T-helper 1 cell treated with Interleukin-12 subunit alpha and Interleukin-12 subunit beta and Interleukin-4 antibody, amounts not matched to agents 30 ng/mL and 1 ng/mL, for 36 hours (primary cell): ENCODE measurements around the gene ALK. TPM values are rescaled to one million over a fixed set of nuclear protein-coding genes. Genes with fewer than 3 reads are reported as not detected.

Experiments
- intact Hi-C: fragments of 100-400 bp; cut with micrococcal nuclease; formaldehyde crosslinking; loops from one replicate; pipeline ENCODE4 v1.15.1; 2024
- total RNA-seq: library from RNA; stranded (reverse); gene quantifications from 2 replicates; pipeline ENCODE4 v1.2.3, GENCODE V29; 2022

The ALK gene
- total RNA-seq, 1 donor from 2014 or later, result not detected

GRCh38 chr2:29583548-29584156 is 337.7 kb downstream of the ALK start:
- intact Hi-C loops, result no loop called here

DNA sequence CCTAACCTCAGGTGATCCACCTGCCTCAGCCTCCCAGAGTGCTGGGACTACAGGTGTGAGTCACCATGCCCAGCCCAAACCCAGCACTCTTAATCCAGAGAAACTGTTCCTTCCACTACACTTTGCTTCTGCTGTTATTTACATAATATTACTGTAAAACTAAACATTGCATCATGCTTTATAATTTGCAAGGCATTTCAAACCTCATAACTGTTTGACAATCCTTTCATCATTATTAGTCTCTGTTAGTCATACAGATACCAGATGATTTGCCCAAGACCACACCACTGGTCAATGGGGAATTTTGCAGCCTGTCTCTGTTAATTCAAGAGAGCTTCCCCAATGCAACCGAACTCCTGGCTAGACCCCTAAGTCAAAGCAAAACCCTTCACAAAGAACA is 338.3 kb downstream of the ALK start:
- intact Hi-C loops, result no loop called here

DNA sequence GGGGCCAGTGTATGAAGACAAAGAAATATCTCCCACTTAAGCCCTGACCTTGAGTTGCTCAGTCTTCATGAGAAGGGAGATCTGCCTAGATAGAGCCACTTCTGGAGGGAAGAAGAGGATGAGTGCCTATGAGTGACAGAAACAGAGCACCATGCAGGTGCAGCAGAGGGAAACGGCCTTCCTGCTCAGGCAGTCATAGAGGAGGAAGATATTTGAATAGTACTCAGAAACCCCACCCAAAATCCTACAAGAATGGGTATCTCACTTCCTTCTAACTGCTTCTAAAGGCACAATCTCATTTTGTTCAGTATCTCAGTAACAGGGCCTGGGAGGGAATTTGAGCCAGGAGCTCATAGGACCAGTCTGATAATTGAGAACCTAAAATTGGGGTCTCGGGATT is 339.3 kb downstream of the ALK start:
- intact Hi-C loops, result no loop called here

- intact Hi-C loops, result no loop called here
Measured at GRCh38 chr2:29580223-29580622, 341.2 kb downstream of the ALK start.

GRCh38 chr2:29579495-29580169 is 341.8 kb downstream of the ALK start:
- intact Hi-C loops, result no loop called here

DNA sequence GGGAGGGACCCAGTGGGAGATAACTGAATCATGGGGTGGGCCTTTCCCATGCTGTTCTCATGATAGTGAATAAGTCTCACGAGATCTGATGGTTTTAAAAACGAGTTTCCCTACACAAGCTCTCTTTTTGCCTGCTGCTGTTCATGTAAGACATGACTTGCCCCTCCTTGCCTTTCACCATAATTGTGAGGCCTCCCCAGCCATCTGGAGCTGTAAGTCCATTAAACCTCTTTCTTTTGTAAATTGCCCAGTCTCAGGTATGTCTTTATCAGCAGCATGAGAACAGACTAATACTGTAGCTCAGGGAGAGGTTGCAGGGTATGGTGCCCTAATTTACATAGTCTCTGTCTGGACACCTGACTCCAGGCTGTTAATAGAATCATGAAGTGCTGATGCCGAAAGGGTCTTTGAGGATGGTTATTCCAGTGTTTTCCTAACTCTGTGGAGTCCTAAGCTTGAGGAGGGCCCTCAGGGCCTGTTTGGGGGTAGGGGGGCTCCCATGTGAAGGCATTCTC is 343.2 kb downstream of the ALK start:
- intact Hi-C loops, result no loop called here

- intact Hi-C loops, result no loop called here
Measured at GRCh38 chr2:29576231-29576630, 345.2 kb downstream of the ALK start.

- intact Hi-C loops, result no loop called here
Measured at GRCh38 chr2:29575370-29575890, 346.0 kb downstream of the ALK start.

- intact Hi-C loops, result no loop called here
Measured at GRCh38 chr2:29573612-29574011, 347.8 kb downstream of the ALK start.

- intact Hi-C loops, result no loop called here
Measured at GRCh38 chr2:29573147-29573546, 348.2 kb downstream of the ALK start.

GRCh38 chr2:29570539-29570938 is 350.8 kb downstream of the ALK start:
- intact Hi-C loops, result no loop called here

GRCh38 chr2:29567906-29568520 is 353.4 kb downstream of the ALK start:
- intact Hi-C loops, result no loop called here

GRCh38 chr2:29563697-29564096 is 357.7 kb downstream of the ALK start:
- intact Hi-C loops, result no loop called here

- intact Hi-C loops, result no loop called here
Measured at GRCh38 chr2:29562896-29563295, 358.5 kb downstream of the ALK start.

- intact Hi-C loops, result no loop called here
Measured at GRCh38 chr2:29562319-29562718, 359.1 kb downstream of the ALK start.

GRCh38 chr2:29561628-29562027 is 359.8 kb downstream of the ALK start:
- intact Hi-C loops, result no loop called here

- intact Hi-C loops, result no loop called here
Measured at GRCh38 chr2:29561181-29561580, 360.2 kb downstream of the ALK start.

DNA sequence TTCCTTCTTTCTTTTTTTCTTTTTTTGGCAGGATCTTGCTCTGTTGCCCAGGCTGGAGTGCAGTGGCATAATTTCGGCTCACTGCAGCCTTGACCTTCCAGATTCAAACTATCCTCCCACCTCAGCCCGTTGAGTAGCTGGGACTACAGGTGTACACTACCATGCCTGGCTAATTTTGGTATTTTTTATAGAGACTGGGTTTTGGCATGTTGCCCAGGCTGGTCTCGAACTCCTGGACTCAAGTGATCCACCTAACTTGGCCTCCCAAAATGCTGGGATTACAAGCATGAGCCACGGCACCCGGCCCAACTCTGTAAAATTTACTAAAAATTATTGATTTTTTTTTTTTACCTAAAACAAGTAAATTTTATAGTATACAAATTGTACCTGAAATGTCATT is 360.8 kb downstream of the ALK start:
- intact Hi-C loops, result no loop called here

DNA sequence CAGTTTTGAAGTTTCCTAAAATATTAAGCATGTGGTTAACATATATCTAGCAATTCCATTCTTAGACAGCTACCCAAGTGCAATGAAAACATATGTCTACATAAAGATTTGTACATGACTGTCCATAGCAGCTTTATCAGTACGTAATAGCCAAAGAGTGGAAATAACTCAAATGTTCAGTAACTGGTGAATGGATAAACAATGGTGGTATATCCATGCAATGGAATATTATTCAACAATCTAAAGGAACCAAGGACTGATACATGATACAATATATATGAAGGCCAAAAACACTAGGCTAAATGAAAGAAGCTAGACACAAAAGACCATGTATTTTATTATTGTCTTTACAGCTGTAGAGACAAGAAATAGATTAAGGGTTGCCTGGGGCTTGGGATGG is 361.4 kb downstream of the ALK start:
- intact Hi-C loops, result no loop called here

DNA sequence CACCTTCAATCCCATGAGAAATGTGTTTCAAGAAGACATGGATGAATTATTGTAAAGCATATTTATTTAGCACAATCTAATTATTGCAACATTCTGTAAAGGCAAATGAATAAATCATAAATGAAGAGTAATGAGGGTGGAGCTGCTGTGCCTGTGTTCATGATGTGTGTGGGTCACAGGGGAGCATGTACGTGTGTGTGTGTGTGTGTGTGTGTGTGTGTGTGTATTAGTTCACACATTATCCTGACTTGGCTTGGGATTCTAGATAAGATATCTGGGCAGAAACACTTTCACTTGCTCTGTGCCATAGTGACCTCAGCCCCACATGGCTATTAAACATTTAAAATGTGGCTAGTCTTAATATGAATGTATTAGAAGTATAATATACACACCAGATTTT is 361.8 kb downstream of the ALK start:
- intact Hi-C loops, result no loop called here

DNA sequence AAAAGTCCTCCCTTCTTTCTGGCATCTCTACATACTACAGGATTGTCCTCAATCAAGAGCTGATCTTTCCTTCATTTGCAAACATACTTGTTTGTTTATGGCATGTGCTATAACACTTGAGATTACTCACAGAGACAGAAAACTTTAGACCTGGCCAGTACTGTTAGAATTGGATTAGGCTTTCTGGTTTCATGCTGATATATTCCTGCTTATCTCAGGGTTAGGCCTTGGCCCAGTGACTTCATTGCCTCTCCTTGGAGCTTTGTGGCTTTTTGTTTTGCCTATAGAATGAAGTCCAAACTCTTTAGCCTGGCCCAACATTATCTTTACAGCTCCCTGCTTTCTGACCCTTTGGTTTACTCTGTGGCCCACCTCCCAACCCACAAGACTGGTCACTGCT is 363.3 kb downstream of the ALK start:
- intact Hi-C loops, result no loop called here

DNA sequence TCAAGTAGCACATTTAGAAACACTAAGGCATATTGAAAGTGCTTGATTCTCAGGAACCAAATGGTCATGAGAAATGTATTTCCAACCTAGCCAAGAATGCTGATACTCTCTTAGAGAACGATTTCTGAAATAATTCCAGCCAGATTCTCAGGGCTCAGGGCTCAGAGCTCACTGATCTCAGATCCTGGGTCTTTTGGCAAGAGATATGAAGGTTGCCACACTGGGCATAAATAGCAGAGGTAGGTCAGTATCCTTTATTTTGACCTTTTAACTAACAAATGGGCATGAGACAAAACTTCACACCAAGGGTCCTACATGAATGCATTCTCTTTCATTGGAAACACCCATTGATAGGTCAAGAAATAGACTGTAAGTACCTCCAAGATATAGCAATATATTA is 364.1 kb downstream of the ALK start:
- intact Hi-C loops, result no loop called here

- intact Hi-C loops, result no loop called here
Measured at GRCh38 chr2:29549069-29549380, 372.4 kb downstream of the ALK start.
